ENCODE measurements around the gene BABAM2.
"Not testable (repeated sequence)": the region's sequence is repeated elsewhere in the genome, so short reads cannot be mapped to it uniquely, and the experiment has no call there.

BABAM2 gene

GRCh38 chr2:27988718-27989117, 98.2 kb downstream of the BABAM2 start:
- no peak for DNase-seq

- DNase-seq: no peak
These were observed 98.6 kb downstream of the BABAM2 start for GRCh38 chr2:27989149-27989548.

- DNase-seq: no peak
These were observed 99.6 kb downstream of the BABAM2 start for GRCh38 chr2:27990030-27990590.

GRCh38 chr2:27991146-27991545, 100.6 kb downstream of the BABAM2 start:
- DNase-seq: no peak

- DNase-seq: no peak
These were observed 102.4 kb downstream of the BABAM2 start for GRCh38 chr2:27992787-27993401.

- no peak for DNase-seq
These were observed 102.9 kb downstream of the BABAM2 start for GRCh38 chr2:27993402-27993787.

- DNase-seq: no peak
These were observed 103.6 kb downstream of the BABAM2 start for GRCh38 chr2:27993950-27994728.

GRCh38 chr2:27996156-27996922, 105.8 kb downstream of the BABAM2 start:
- no peak for DNase-seq

GRCh38 chr2:28000287-28000686, 109.8 kb downstream of the BABAM2 start:
- DNase-seq: no peak

- DNase-seq: no peak
These were observed 111.7 kb downstream of the BABAM2 start for GRCh38 chr2:28002181-28002580.

GRCh38 chr2:28004086-28004485, 113.6 kb downstream of the BABAM2 start:
- DNase-seq: no peak

GRCh38 chr2:28009732-28010131, 119.2 kb downstream of the BABAM2 start:
- DNase-seq: no peak

- no peak for DNase-seq
These were observed 120.8 kb downstream of the BABAM2 start for GRCh38 chr2:28011322-28011737.

- DNase-seq: not testable (repeated sequence)
These were observed 127.9 kb downstream of the BABAM2 start for GRCh38 chr2:28018474-28018873.

- not testable (repeated sequence) for DNase-seq
These were observed 129.0 kb downstream of the BABAM2 start for GRCh38 chr2:28019521-28019920.

GRCh38 chr2:28021898-28022297, 131.4 kb downstream of the BABAM2 start:
- no peak for DNase-seq

GRCh38 chr2:28025123-28025522, 134.6 kb downstream of the BABAM2 start:
- no peak for DNase-seq

- DNase-seq: not testable (repeated sequence)
These were observed 135.7 kb downstream of the BABAM2 start for GRCh38 chr2:28026230-28026629.

- no peak for DNase-seq
These were observed 137.5 kb downstream of the BABAM2 start for GRCh38 chr2:28028025-28028424.

GRCh38 chr2:28030600-28030999, 140.1 kb downstream of the BABAM2 start:
- no peak for DNase-seq

- no peak for DNase-seq
These were observed 142.3 kb downstream of the BABAM2 start for GRCh38 chr2:28032816-28033215.

GRCh38 chr2:28034696-28035095, 144.2 kb downstream of the BABAM2 start:
- DNase-seq: no peak

- no peak for DNase-seq
These were observed 144.7 kb downstream of the BABAM2 start for GRCh38 chr2:28035163-28035690.

All from stimulated activated CD4-positive, alpha-beta T cell treated with anti-CD3 and anti-CD28 coated beads, Interleukin-12 subunit alpha, Interleukin-12 subunit beta, amount 100 ng/mL, for 4 hours (primary cell).